GM19043 (cell line): Measurements from ENCODE around the gene CHD2.
A peak's percentile ranks its signal among the peaks of the same experiment; 100 is the strongest.
"Not testable (repeated sequence)": the region's sequence is repeated elsewhere in the genome, so short reads cannot be mapped to it uniquely, and the experiment has no call there.

ENCODE experiments used
- ATAC-seq: cut with Tn5 transposase; IDR thresholded peaks from one replicate; pipeline ENCODE4 v1.9.1; 2021; ENCODE audit warnings: low read depth; ENCODE audit not compliant: unreplicated experiment

The CHD2 gene

DNA sequence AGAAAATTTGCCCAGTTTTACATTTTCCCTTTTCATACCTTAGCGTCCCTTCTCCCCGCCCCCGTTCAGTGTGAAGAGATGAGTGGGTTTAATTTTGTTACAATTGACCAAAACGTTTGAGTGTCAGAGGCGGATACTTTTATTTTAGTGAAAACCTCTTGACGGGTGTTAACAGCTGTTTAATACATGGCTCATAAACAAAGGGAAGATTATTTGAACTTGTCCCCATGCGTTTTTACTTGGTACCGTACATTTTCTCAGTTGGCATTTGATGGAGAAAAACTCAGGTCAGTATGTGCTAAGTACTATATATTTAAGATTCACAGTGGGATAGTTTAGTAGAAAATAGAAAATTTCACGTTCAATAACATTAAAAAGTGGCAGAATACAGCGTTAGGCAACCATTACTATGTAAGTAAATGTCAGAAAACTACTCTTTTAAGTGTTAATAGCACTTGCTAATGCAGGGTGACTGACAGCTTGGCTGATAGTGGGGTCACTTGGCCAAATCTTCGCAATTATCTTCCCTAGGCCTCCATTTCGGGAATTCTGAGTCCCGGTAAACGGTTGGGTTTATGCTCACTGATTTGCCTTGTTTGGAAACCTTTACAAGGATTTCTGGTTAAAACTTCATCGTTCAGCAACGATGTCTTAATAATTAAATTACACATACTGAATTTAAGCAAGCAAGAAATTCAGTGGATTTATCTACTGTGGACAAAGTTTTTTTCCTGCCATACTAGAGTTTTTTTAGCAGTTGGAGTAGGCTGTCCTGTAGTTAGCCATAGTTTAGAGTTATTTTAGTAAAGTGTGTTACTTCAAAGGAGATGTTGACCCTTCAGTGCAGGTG, 4.8 kb downstream of the CHD2 start:
- ATAC-seq, result no peak

DNA sequence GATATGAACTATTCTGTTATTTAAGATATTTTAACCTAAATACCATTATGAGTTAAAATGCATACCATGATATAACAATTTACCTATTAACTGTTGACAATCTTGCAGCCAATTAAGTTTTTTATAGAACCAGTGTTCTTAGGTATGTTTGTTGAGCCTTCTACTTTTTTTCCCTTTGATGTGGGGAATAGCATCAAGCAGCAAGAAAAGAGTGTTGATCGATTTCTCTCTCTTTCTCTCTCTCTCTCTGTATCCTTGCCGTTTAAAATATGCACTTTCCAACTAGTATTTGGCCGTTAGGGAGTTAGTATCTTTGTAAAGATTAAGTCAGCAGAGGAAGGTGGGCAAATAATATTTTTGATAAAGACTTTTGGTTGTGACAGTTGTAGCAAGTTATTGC, 5.9 kb downstream of the CHD2 start:
- no peak for ATAC-seq

DNA sequence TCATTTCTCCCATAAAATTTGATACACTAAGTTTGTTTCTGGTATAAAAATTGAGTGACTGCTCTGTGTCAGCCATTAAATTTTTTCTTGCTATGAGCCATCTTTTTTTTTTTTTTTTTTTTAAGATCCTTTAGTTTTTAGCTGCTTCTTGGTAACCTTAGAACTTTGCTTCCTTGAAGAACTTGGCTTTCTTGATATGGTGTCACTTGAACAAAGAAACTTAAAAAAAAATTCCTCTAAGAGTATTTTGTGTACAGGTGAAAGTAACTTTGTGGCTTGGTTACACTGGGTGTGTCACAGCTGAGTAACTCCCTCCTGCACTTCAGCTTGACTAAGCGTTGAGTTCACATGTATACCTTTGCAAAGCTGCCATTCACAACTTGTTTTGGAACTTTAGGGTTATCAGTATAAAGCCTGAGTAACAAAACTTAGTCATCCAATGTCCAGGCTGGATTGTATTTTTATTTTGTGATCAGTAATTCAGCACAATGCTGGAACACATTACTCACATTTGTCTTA, 6.5 kb downstream of the CHD2 start:
- ATAC-seq, result peak; percentile 29

DNA sequence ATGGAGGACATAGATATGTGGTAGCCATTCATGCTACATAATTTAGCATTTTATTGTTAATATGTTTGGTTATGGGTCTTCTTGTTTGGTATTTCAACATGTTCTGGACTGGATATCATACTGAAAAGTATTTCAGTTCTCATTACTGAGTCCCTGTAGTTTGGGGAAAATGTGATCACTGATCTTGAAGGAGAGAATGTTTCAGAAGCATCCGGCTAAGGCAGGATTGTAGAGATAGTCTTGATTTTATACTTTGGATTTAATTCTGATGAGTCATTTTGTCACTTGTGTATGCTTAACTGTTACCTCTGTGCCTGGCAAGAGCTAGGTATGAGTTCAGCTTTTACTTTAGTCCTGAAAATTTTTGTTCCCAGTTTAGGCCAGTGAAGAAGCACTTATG, 7.1 kb downstream of the CHD2 start:
- ATAC-seq, result no peak

DNA sequence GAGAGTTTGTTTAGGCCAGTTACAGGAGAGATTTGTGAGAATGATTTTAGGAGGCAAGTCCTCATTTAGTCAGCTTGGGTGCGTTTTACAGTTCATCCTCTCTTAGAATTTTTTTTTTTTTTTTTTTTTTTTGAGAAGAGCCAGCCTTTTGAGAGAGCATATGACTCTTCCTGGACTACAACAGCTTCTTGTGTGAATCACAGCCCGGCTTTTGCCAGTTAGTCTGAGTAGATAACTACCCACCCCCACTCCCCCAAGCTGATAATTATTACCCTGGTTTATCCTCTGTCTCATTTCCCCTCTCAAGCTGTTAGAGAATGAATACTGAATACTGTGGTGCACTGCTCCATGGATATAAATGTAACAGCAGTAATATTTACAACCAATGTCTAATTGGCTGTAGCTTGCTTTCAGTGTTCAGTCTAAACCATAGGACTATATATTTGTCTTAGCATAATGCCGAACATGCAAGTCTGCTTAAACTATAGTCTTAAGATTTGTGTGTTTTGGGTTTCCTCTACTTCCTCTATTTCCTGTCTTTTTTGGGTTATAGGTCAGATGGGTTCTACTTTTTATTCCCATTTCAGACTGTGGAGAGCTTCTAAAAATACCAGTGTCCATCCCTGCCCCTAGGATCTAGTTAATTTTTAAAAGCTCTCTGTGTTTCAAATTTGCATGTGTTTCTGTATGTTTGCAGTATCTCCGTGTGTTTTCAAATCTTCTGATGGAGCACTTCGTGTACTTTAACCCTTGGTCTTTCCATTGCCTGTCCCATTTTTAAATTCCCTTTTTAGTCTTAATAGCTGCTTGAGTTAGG, 8.0 kb downstream of the CHD2 start:
- ATAC-seq, result no peak

DNA sequence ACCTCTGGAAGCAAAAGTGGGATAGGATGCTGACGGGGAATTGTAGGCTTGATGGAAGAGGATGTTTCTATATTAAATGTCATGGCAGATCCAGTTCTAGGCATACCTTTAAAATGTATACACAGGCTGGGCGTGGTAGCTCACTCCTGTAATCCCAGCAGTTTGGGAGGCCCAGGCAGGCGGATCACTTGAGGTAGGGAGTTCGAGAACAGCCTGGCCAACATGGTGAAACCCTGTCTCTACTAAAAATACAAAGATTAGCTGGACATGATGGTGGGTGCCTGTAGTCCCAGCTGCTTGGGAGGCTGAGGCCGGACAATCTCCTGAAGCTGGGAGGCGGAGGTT, 8.6 kb downstream of the CHD2 start:
- no peak for ATAC-seq

DNA sequence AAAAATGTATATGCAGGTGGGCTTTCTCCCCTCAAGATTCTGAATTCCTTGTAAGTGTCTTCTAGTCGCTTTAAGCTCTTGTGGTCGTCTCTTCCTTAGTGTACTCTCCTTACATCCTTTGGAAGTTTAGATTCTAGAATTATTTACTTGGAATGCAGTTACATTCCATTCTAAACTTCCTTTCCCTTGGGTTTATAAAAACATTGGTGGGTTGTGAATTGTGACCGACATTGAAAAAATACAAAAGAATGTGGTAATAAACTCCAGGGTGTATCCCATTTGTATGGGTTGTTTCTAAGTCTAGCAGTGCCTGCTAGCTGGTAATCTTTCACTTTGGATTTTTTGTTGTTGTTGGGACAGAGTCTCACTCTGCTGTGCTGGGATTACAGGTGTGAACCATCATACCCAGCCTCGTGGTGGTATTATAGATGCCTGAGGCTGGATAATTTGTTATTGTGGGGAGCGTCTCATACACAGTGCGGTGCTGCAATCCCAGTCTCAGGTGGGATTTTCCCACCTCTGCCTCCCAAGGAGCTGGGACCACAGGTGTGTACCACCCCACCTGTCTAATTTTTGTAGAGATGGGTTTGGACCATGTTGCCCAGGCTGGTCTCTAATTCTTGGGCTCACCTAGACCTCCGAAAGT, 9.1 kb downstream of the CHD2 start:
- no peak for ATAC-seq

DNA sequence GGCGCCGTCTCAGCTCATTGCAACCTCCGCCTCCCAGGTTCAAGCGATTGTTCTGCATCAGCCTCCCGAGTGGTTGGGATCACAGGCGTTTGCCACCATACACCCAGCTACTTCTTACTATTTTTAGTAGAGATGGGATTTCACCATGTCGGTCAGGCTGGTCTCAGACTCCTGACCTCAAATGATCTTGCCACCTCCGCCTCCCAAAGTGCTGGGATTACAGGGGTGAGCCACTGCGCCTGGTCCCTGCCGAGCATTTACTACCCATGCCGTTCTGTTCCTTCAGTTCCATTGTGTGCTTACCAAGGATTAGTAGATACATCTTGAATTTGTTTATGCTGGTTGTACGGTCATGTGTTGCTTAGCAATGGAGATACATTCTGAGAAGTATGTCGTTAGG, 10.3 kb downstream of the CHD2 start:
- no peak for ATAC-seq

DNA sequence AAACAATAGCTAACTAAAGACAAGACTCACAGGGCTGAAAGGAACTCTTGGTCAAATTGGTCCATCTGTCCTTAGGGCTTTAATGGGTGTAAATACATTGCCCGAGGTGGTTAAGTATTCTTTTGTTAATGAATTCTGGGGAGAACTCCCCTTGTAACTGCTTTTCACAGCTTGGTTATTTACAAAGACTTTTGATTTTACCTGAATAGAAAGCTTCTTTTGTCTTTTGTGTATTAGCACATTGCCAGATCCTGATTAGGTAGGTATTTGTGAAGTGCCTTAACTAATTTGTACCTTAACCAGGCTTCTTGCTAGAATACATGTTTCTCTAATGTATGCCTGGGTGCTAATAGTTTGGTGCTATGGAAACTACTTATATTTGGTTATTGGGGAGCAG, 14.0 kb downstream of the CHD2 start:
- ATAC-seq, result no peak

DNA sequence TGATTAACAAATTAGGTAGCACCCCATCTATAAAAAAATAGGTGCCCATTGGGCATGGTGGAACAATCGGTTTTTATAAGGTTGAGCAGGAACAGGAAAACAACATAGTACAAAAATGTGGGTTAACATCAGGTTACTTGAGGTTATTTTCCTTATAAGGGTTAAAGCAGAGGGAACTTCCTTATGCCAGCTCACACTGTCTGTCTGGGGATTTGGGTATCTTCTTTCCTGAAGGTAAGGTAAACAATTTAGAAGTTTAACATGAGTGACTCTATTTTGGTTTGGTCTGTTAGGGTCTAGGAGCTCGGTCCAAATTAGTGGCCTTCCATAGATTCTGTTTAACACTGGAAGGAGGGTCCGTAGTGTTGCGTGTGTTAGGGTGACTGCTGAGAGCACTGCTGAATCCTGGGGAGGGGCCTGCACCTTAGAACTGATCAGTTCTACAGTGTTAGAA, 14.7 kb downstream of the CHD2 start:
- peak; percentile 47 for ATAC-seq

DNA sequence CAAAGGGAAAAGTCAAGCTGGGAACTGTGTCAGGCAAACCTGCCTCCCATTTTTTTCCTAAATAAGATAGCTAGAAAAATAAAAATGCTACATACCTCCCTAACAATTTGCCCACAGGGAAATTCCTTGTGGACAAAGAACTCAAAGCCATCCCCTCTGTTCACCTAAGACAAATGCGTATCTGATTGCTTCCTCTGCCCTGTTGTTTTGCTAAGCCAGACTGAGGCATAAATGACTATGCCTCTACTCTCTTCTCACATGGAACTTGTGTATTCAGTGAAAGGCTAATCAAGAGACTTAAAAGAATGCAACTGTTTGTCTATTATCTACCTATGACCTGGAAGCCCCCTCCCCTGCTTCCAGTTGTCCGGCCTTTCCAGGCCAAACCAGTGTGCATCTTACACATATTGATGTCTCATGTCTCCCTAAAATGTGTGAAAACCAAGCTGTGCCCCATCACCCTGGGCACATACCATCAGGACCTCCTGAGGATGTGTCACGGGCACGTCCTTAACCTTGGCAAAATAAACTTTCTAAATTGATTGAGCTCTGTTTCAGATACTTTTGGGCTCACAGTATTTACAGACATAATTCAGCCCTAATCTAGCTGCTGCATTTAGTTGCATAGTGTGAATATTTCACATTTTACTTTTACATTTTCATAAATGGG, 15.8 kb downstream of the CHD2 start:
- no peak for ATAC-seq

DNA sequence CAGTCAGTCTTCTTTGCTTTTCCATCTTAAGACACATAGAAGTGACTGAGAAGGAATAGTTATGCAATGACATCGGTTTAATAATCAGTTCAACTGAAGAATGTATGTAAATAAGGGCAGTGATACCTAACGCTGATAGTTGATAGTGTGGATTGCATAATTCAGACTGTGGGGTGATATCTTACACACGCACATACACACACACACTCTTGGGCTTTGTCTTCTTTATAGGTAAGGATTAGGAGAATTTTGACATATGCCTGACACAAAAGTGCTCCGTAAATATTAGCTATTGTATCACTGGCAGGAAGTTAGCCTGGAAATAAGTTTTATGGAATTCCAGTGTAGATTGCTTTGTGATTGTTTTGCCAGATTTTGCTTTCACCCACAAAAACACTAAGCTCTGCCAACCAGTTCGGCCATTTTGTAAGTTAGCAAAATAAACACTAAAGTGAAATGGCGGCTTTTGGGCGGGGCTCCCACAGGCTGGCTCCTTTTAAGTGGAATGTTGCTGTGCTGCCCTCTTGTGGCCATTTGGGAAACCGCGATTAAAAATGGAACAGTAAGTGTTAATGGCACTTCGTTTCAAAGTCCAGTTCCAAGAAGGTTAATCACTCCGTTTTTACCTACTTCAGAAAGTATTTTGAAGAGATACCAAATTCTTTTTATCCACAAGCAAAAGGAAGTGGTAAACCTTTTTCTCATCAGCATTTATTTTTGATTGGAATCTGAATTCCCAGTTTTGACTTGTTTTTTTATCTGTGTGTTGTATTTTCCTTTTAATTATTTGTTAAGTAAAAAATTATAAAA, 17.7 kb downstream of the CHD2 start:
- no peak for ATAC-seq

DNA sequence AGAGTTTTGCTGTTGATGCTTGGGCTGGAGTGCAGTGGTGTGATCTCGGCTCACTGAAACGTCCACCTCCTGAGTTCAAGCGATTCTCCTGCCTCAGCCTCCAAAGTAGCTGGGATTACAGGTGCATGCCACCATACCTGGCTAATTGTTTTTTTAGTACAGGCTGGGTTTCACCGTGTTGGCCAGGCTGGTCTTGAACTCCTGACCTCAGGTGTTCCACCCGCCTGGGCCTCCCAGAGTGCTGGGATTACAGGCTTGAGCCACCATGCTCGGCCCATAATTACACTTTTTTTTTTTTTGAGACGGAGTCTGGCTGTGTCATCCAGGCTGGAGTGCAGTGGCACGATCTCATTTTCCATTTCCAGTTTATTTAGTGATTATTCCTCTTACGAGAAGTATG, 18.8 kb downstream of the CHD2 start:
- ATAC-seq, result not testable (repeated sequence)

DNA sequence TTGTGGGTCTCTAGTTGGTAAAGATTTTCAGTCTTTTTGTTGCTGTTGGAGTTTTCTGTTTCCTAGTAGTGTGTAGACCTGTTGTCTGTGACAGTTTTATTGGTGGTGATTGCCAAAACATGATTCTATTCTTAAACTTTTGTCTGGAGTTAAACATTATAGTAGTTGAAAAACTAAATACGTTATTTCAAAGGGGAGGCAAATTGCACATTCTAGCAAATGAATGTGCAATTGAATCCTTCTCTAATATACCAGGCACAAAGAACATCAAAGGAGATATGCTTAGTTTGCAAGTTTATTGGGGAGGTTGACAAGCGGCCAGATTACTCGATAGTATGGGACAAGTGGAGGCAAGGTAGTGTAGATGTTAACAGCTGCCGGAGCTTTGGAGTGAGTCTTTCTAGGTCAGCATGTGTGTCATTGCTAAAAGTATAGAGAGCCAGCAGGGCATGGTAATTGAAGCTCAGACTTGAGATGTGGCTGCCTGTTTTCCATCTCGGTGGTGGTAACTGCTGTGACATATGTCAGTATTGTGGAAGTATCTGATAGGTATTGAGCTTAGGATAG, 20.6 kb downstream of the CHD2 start:
- no peak for ATAC-seq

DNA sequence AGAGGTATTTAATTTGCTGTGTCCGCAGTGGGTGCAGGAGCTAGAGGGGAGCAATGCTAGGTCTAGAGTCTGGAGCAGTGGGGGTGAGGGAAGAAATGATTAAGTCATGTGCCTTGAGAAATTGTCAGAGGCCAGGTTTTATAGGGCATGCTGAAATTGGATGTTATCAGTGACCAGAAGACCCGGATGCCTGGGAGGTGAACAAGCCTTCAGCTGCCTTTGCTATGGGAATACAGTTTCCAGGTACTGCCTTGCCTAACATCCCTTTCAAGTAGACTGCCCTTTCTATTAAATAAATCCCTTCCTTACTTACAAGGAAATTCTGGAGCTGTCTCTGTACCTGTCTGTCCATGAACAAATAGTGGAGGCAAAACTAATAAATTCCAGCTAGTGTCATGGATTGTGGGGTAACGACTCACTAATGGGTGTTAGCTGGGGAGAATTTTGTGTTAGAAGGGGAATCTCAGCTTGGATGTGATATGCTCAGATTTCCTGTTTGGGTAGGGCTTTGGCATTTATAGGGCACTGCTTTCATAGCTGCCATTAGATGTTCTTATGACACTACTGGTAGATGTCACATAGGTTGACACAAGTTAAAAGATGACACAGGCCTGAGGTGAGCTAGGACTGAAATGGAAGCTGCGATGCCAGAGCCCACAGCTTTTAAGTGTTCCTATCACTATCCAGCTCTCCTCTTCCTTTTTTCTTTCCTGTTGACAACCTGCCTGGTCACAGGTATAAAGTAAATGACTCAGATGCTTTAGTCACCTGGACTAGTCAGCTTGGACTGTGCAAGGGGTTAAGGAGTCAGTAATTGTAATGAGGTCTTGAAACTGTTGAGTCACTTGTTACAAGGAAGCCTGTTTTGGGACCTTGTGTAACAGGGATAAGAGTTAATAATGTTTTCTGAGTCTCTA, 21.3 kb downstream of the CHD2 start:
- ATAC-seq, result no peak

DNA sequence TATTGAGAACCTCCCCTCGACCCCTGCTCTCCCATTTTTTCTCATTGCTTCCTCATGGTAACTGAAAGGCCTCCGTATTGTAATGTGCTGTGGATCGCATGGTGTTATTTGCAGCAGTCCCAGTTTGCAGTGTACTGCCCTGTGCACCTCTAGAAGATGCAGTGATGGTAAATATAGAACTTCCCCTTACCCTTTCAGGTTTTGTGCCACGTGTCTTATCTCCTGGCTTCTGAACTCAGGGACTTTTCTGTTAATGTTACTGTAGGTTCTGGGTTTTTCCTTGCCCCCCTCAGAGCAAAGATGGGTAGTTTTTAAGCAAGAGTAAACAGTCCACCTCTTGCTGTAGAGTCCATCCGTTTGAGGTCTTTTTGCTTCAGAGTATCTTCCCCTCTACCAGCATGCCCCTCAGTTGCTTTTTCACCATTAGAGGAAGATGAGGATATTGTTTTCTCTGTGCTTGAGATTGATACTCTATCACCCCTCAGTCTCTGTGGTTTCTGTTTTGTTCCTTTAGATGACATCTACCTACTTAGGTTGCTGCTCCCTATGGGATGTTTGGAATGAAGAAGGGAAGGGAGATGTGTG, 22.4 kb downstream of the CHD2 start:
- ATAC-seq, result no peak

DNA sequence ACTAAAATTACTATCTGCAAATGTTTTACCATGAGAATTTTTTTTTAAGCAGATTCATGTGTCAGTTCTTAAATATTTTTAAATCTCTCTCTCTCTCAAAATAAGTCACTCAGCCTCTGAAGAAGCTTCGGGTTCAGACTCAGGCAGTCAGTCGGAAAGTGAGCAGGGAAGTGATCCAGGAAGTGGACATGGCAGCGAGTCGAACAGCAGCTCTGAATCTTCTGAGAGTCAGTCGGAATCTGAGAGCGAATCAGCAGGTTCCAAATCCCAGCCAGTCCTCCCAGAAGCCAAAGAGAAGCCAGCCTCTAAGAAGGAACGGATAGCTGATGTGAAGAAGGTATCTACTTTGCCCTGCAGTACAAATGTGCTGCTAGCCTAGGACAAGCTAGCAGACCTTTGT, 24.1 kb downstream of the CHD2 start:
- ATAC-seq, result no peak

DNA sequence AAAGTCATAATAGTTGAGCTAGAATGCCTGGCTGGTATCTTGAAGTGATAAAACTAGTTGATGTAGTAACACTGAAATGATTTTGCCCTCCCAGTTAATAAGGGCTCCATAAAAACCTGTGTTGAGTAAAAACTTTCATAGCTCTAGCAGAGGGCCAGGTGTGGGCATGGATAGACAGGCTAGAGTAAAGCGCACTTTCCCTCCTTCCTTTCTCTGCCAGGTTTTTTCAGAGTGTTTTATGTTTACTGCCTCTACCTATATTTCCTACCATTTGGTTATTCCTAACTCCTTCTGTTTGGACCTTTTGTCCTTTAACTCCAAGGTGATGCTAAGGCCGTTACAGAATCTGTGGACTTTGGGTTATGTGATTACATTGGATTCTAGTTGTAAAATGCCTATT, 25.3 kb downstream of the CHD2 start:
- no peak for ATAC-seq
